ENCODE measurements around the gene ITIH5.

The ITIH5 gene

DNA sequence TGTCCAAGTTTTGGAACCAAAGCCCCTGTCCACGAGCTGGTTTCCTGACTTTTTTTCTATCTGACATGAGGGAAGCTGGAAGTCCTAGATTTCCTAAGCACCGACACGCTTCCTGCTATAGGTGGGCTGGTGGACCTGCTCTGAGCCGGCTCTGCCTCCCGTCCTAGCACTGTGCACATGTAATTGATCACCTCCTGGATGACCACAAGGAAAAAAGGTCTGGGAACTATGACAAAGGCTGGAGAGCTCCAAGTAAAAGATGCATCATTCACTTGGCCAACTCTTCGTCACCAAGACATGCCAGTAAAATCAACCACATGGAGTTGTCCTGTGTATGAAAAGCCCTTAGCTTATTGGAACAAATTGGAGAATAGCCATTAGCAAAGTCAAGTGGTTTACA lies 104.8 kb downstream of the ITIH5 start:
- no peak overlapping the region for H3K4me3 ChIP-seq (replicated peaks; ENCODE audit: low read depth, low read length)
- TF ChIP-seq, protein P1, sequence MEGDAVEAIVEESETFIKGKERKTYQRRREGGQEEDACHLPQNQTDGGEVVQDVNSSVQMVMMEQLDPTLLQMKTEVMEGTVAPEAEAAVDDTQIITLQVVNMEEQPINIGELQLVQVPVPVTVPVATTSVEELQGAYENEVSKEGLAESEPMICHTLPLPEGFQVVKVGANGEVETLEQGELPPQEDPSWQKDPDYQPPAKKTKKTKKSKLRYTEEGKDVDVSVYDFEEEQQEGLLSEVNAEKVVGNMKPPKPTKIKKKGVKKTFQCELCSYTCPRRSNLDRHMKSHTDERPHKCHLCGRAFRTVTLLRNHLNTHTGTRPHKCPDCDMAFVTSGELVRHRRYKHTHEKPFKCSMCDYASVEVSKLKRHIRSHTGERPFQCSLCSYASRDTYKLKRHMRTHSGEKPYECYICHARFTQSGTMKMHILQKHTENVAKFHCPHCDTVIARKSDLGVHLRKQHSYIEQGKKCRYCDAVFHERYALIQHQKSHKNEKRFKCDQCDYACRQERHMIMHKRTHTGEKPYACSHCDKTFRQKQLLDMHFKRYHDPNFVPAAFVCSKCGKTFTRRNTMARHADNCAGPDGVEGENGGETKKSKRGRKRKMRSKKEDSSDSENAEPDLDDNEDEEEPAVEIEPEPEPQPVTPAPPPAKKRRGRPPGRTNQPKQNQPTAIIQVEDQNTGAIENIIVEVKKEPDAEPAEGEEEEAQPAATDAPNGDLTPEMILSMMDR (IDR thresholded peaks at IDR 0.05; ENCODE audit: low read length, missing control alignments), result no peak
- DNase-seq (ENCODE audit: low read depth), result no peak

DNA sequence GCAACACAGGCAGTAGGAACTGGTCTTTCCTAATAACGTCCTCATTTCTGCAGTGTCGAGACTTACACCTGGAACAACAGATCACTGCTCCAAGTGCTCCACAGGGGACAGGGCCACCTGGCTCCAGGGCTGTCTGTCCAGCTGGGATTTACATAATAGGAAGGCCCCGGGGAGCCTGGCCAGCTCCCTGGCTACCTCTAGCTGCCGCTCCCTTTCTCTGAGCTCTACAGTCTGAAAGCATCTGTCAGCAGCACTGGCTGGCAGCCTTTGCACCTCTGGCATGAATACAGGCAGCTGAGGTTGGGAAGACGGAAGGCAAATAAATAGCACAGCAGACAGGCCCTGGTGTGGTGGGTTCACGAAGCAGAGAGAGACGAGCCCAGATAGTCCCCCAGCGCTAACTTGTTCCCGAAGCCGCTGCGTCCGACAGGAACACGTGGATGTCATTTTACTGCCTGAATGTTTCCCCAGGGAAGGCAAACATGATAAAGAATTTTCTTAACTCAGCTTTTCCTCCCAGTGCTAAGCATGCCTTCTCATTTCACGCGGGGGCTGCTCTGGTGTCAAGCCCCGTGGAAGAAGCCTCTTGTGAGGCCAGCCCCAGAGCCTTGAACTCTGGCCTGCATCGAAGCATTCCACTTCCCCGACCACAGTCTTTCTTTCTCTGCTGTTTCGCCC lies 105.4 kb downstream of the ITIH5 start:
- H3K4me3 ChIP-seq (replicated peaks; ENCODE audit: low read depth, low read length), result no peak overlapping the region
- peak; percentile 29 for DNase-seq (ENCODE audit: low read depth)
- TF ChIP-seq, protein P1 (IDR thresholded peaks at IDR 0.05; ENCODE audit: low read length, missing control alignments), result no peak

DNA sequence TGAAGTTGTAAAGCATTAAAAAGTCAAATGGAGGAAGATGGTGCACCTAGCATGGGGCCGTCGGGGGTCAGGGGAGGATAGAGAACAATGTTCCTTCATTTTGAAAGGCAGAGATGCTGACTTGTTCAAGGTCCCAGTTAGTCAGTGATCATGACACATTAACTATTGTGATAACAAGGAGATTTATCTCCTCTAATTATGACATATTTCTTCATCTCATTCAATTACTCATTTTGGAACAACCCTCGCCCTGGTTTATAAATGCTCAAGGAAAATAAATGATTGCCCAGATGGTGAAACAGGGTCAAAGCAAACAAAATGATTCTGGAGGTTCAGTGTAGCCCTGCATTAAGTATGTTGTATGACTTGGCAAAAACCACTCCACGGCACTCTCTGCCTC lies 106.2 kb downstream of the ITIH5 start:
- H3K4me3 ChIP-seq (replicated peaks; ENCODE audit: low read depth, low read length), result no peak overlapping the region
- TF ChIP-seq, protein P1 (IDR thresholded peaks at IDR 0.05; ENCODE audit: low read length, missing control alignments), result no peak
- no peak for DNase-seq (ENCODE audit: low read depth)

DNA sequence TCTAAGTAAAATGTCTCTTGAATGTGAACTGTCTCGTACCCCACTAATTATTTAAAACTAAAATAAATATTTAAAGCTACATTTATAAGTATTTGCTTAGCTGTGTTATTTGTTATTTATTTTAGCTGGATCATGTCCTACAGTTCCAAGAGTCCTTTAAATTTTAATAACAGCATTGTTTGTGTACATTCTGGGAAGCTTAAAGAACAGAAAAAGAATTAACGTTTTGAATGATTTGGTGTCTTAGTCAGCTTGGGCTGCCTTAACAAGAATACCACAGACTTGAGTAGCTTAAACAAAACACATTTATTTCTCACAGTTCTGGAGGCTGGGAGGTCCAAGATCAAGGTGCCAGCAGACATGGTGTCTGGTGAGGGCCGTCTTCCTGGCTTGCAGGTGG lies 107.4 kb downstream of the ITIH5 start:
- H3K4me3 ChIP-seq (replicated peaks; ENCODE audit: low read depth, low read length), result no peak overlapping the region
- no peak for DNase-seq (ENCODE audit: low read depth)
- TF ChIP-seq, protein P1 (IDR thresholded peaks at IDR 0.05; ENCODE audit: low read length, missing control alignments), result no peak

DNA sequence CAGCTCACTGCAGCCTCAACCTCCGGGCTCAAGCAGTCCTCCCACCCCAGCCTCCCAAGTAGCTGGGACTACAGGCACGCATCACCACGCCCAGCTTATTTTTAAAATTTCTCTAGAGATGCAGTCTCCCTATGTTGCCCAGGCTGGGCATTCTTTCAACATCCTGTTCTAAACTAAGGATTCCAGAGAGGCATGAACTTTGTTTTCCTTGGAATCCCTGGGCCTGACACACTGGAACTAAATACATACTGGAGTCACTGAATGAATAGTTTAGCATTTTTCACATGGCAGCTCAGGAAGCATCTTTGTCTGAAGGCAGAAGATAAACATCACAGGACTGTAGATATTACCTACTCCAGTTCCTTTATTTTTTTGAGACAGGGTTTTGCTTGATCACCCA lies 108.7 kb downstream of the ITIH5 start:
- TF ChIP-seq, protein P1 (IDR thresholded peaks at IDR 0.05; ENCODE audit: low read length, missing control alignments), result no peak
- H3K4me3 ChIP-seq (replicated peaks; ENCODE audit: low read depth, low read length), result no peak overlapping the region
- DNase-seq (ENCODE audit: low read depth), result no peak

DNA sequence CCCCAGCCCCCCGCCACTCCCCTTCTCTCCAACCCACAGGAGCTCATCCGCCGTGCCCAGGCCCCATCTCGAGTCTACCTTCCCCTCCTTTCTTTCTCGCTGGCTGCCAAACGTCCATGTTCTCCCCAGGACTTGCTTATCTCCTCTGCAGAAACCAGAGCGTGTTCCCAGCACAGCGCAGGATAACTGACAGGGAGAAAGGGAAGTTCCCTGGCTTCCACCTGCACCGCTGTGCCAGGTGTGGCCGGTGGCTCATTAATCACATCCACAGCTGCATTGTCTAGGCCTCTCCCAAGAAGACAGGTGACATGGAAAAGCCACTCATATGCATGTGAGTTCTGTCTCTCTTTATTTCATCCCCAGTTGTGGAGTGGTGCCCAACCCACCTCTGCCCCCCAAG lies 113.2 kb downstream of the ITIH5 start:
- TF ChIP-seq, protein P1 (IDR thresholded peaks at IDR 0.05; ENCODE audit: low read length, missing control alignments), result no peak
- DNase-seq (ENCODE audit: low read depth), result no peak
- no peak overlapping the region for H3K4me3 ChIP-seq (replicated peaks; ENCODE audit: low read depth, low read length)

Measured in fibroblast of pulmonary artery (primary cell).